Activated CD8-positive, alpha-beta T cell treated with anti-CD3 and anti-CD28 coated beads, Interleukin-2, amount 10 ng/mL, durations not matched to agents 7 days and 5 days (primary cell): ENCODE measurements around the gene NTM. TPM values are rescaled to one million over a fixed set of nuclear protein-coding genes. Genes with fewer than 3 reads are reported as not detected.

ENCODE experiments used
- ATAC-seq: fragments of 150-1000 bp; cut with Tn5 transposase; one replicate; pipeline ENCODE4 v1.10.0; 2021; ENCODE audit warnings: moderate library complexity
- CTCF ChIA-PET: fragments of 350-600 bp; sonication (Branson Sonifier 250); formaldehyde crosslinking; loops from one replicate; lab custom pipeline; 2021; ENCODE audit warnings: antibody characterized with exemption; lab: Charles Lee
- POLR2A ChIA-PET: fragments of 350-600 bp; sonication (Branson Sonifier 250); formaldehyde crosslinking; loops from one replicate; lab custom pipeline; 2021; ENCODE audit warnings: antibody characterized with exemption; lab: Charles Lee
- DNase-seq: peaks from one replicate; pipeline ENCODE4 v3.0.0-alpha.2; 2020
- H3K27ac Mint-ChIP-seq: one replicate; pipeline ENCODE4 v1.8.0; 2021; ENCODE audit warnings: mild to moderate bottlenecking, mixed read lengths
- H3K27me3 Mint-ChIP-seq: one replicate; pipeline ENCODE4 v1.8.0; 2021; ENCODE audit warnings: low read depth, mixed read lengths
- H3K36me3 Mint-ChIP-seq: one replicate; pipeline ENCODE4 v1.8.0; 2021; ENCODE audit warnings: low read depth, mixed read lengths
- H3K4me1 Mint-ChIP-seq: one replicate; pipeline ENCODE4 v1.8.0; 2021; ENCODE audit warnings: low read depth, mixed read lengths
- H3K4me3 Mint-ChIP-seq: one replicate; pipeline ENCODE4 v1.8.0; 2021; ENCODE audit warnings: mild to moderate bottlenecking, mixed read lengths
- H3K9me3 Mint-ChIP-seq: one replicate; pipeline ENCODE4 v1.8.0; 2022; ENCODE audit warnings: mixed read lengths; ENCODE audit not compliant: insufficient read depth
- total RNA-seq, 2 experiments: library from RNA; stranded (reverse); gene quantifications; one replicate each; pipeline ENCODE4 v1.2.3, GENCODE V29; 2021

Gene NTM
- total RNA-seq, 2 experiments from 2014 or later, result not detected

GRCh38 chr11:131533149-131533548, 162.7 kb downstream of the NTM start:
- Mint-ChIP-seq H3K9me3 (no peaks in the 10 kb centered on the region), H3K27me3 (no peaks in the 10 kb centered on the region), H3K4me1 (no peaks in the 10 kb centered on the region), H3K4me3 (no peak overlapping the region), H3K36me3 (no peaks in the 10 kb centered on the region), H3K27ac (no peak overlapping the region)
- ChIA-PET CTCF (no interaction called here), POLR2A (no interaction called here)
- no peak for ATAC-seq
- no peak for DNase-seq

GRCh38 chr11:131533998-131534397, 163.6 kb downstream of the NTM start:
- ChIA-PET POLR2A (no interaction called here), CTCF (no interaction called here)
- ATAC-seq (no peak), DNase-seq (no peak)
- Mint-ChIP-seq H3K9me3 (no peaks in the 10 kb centered on the region), H3K4me3 (no peak overlapping the region), H3K27ac (no peak overlapping the region), H3K36me3 (no peaks in the 10 kb centered on the region), H3K4me1 (no peaks in the 10 kb centered on the region), H3K27me3 (no peaks in the 10 kb centered on the region)

- POLR2A ChIA-PET, result no interaction called here
- Mint-ChIP-seq H3K4me3 (no peak overlapping the region), H3K36me3 (no peaks in the 10 kb centered on the region), H3K27ac (no peak overlapping the region), H3K9me3 (no peaks in the 10 kb centered on the region), H3K4me1 (no peaks in the 10 kb centered on the region), H3K27me3 (no peaks in the 10 kb centered on the region)
- ATAC-seq (no peak), DNase-seq (no peak)
- CTCF ChIA-PET, result no interaction called here
Observed at GRCh38 chr11:131534611-131535010, 164.2 kb downstream of the NTM start.

GRCh38 chr11:131536159-131536558, 165.7 kb downstream of the NTM start:
- no peaks in the 10 kb centered on the region for H3K27me3 Mint-ChIP-seq
- POLR2A ChIA-PET, result no interaction called here

GRCh38 chr11:131537196-131537595, 166.8 kb downstream of the NTM start:
- Mint-ChIP-seq H3K9me3 (no peaks in the 10 kb centered on the region), H3K4me1 (no peaks in the 10 kb centered on the region), H3K27ac (no peak overlapping the region), H3K36me3 (no peaks in the 10 kb centered on the region), H3K27me3 (no peaks in the 10 kb centered on the region), H3K4me3 (no peak overlapping the region)
- DNase-seq (no peak), ATAC-seq (no peak)
- POLR2A ChIA-PET, result no interaction called here
- CTCF ChIA-PET, result no interaction called here

More at GRCh38 chr11:131536159-131536558, 165.7 kb downstream of the NTM start:
- ATAC-seq (no peak), DNase-seq (no peak)
- CTCF ChIA-PET, result no interaction called here
- no peak overlapping the region for H3K4me3 Mint-ChIP-seq
- H3K9me3 Mint-ChIP-seq, result no peaks in the 10 kb centered on the region
- H3K36me3 Mint-ChIP-seq, result no peaks in the 10 kb centered on the region
- no peak overlapping the region for H3K27ac Mint-ChIP-seq
- H3K4me1 Mint-ChIP-seq, result no peaks in the 10 kb centered on the region

- ChIA-PET CTCF (no interaction called here), POLR2A (no interaction called here)
- no peak for ATAC-seq
- Mint-ChIP-seq H3K27ac (no peak overlapping the region), H3K27me3 (no peaks in the 10 kb centered on the region), H3K9me3 (no peaks in the 10 kb centered on the region), H3K4me1 (no peaks in the 10 kb centered on the region), H3K36me3 (no peaks in the 10 kb centered on the region), H3K4me3 (no peak overlapping the region)
- no peak for DNase-seq
Observed at GRCh38 chr11:131537748-131538147, 167.3 kb downstream of the NTM start.

GRCh38 chr11:131538322-131538721, 167.9 kb downstream of the NTM start:
- ATAC-seq (no peak), DNase-seq (no peak)
- Mint-ChIP-seq H3K36me3 (no peaks in the 10 kb centered on the region), H3K4me1 (no peaks in the 10 kb centered on the region), H3K9me3 (no peaks in the 10 kb centered on the region), H3K4me3 (no peak overlapping the region), H3K27me3 (no peaks in the 10 kb centered on the region), H3K27ac (no peak overlapping the region)
- CTCF ChIA-PET, result no interaction called here
- POLR2A ChIA-PET, result no interaction called here

- H3K27me3 Mint-ChIP-seq, result no peaks in the 10 kb centered on the region
Observed at GRCh38 chr11:131540676-131541075, 170.3 kb downstream of the NTM start.

GRCh38 chr11:131543389-131544025, 173.1 kb downstream of the NTM start:
- ChIA-PET CTCF (no interaction called here), POLR2A (no interaction called here)
- H3K9me3 Mint-ChIP-seq, result no peaks in the 10 kb centered on the region
- no peak overlapping the region for H3K4me3 Mint-ChIP-seq
- no peak for DNase-seq
- ATAC-seq, result no peak
- H3K4me1 Mint-ChIP-seq, result no peaks in the 10 kb centered on the region
- H3K27ac Mint-ChIP-seq, result no peak overlapping the region
- no peaks in the 10 kb centered on the region for H3K36me3 Mint-ChIP-seq
- no peaks in the 10 kb centered on the region for H3K27me3 Mint-ChIP-seq

More at GRCh38 chr11:131540676-131541075, 170.3 kb downstream of the NTM start:
- no peak for DNase-seq
- no peaks in the 10 kb centered on the region for H3K4me1 Mint-ChIP-seq
- no peak overlapping the region for H3K4me3 Mint-ChIP-seq
- no peaks in the 10 kb centered on the region for H3K9me3 Mint-ChIP-seq
- ChIA-PET CTCF (no interaction called here), POLR2A (interaction anchor here (0.7 kb wide), 1 partner anchor 8 kb away, joined by 3 read pairs; no protein-coding TSS in a partner anchor)
- H3K36me3 Mint-ChIP-seq, result no peaks in the 10 kb centered on the region
- H3K27ac Mint-ChIP-seq, result no peak overlapping the region
- ATAC-seq, result no peak

GRCh38 chr11:131544591-131544990, 174.2 kb downstream of the NTM start:
- Mint-ChIP-seq H3K27ac (no peak overlapping the region), H3K4me3 (no peak overlapping the region), H3K9me3 (no peaks in the 10 kb centered on the region), H3K4me1 (no peaks in the 10 kb centered on the region), H3K36me3 (no peaks in the 10 kb centered on the region), H3K27me3 (no peaks in the 10 kb centered on the region)
- ATAC-seq (no peak), DNase-seq (no peak)
- POLR2A ChIA-PET, result no interaction called here
- CTCF ChIA-PET, result no interaction called here

- Mint-ChIP-seq H3K9me3 (no peaks in the 10 kb centered on the region), H3K4me3 (no peak overlapping the region), H3K27me3 (no peaks in the 10 kb centered on the region), H3K36me3 (no peaks in the 10 kb centered on the region), H3K27ac (no peak overlapping the region), H3K4me1 (no peaks in the 10 kb centered on the region)
- POLR2A ChIA-PET, result no interaction called here
- ATAC-seq (no peak), DNase-seq (no peak)
- CTCF ChIA-PET, result no interaction called here
Observed at GRCh38 chr11:131546218-131546895, 175.9 kb downstream of the NTM start.

- DNase-seq (no peak), ATAC-seq (no peak)
- Mint-ChIP-seq H3K9me3 (no peaks in the 10 kb centered on the region), H3K4me3 (no peak overlapping the region), H3K4me1 (no peaks in the 10 kb centered on the region), H3K27me3 (no peaks in the 10 kb centered on the region), H3K36me3 (no peaks in the 10 kb centered on the region), H3K27ac (no peak overlapping the region)
- POLR2A ChIA-PET, result interaction anchor here (1.2 kb wide), 1 partner anchor 8 kb away, joined by 3 read pairs; no protein-coding TSS in a partner anchor
- CTCF ChIA-PET, result no interaction called here
Observed at GRCh38 chr11:131549099-131549498, 178.7 kb downstream of the NTM start.
